PFSK-1 (cell line): ENCODE measurements around the gene GK2.

ENCODE experiments used
- FOXP2 ChIP-seq: optimal IDR thresholded peaks from 2 replicates; pipeline ENCODE3; 2011; ENCODE audit warnings: borderline replicate concordance, control low read depth, inconsistent platforms; ENCODE audit not compliant: insufficient read depth; ENCODE audit errors: extremely low read length, extremely low read depth
- POLR2AphosphoS5 ChIP-seq: IDR thresholded peaks from 2 replicates; pipeline ENCODE4 v1.6.1; 2012; ENCODE audit warnings: low read depth, mild to moderate bottlenecking, control low read depth, low read length, moderate library complexity
- SIN3A ChIP-seq: IDR thresholded peaks from 2 replicates; pipeline ENCODE4 v1.6.1; 2012; ENCODE audit warnings: mild to moderate bottlenecking, low read length, moderate library complexity, borderline replicate concordance; ENCODE audit not compliant: insufficient read depth
- TAF1 ChIP-seq: IDR thresholded peaks from 2 replicates; pipeline ENCODE4 v1.6.1; 2012; ENCODE audit warnings: low read length, control low read depth, borderline replicate concordance; ENCODE audit not compliant: insufficient read depth
- TF ChIP-seq, protein P1 (sequence below), 2 experiments: IDR thresholded peaks; 2 replicates each; pipeline versions ENCODE4 v1.6.1 to v1.8.0; 2011 to 2012; ENCODE audit warnings: low read depth in 2 of 2, low read length in 2 of 2, control low read depth in 1 of 2, inconsistent platforms in 1 of 2, mild to moderate bottlenecking in 1 of 2, moderate library complexity in 1 of 2; ENCODE audit not compliant: insufficient read depth in 1 of 2

GK2 gene

DNA sequence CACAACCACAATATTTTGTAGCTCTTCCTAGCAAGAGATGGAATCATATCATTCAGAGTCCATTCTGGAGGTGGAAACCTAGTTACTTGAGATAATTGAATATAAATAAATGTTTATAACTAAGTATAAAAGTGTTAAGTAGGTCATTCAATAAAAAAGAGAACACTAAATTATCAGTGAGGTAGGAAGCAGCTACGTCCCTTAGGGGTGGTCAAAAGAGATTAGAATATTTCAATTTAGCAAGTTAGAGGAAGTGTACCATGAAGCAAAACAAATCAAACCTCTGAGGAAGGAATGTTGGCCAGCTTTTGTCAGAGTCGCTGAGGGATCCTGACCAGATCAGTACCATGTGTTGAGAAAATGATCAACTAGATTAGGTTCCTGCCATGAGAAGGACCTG is 38.0 kb downstream of the GK2 start:
- TF ChIP-seq POLR2AphosphoS5 (no peak), SIN3A (no peak), FOXP2 (no peak), TAF1 (no peak)
- TF ChIP-seq, protein P1, sequence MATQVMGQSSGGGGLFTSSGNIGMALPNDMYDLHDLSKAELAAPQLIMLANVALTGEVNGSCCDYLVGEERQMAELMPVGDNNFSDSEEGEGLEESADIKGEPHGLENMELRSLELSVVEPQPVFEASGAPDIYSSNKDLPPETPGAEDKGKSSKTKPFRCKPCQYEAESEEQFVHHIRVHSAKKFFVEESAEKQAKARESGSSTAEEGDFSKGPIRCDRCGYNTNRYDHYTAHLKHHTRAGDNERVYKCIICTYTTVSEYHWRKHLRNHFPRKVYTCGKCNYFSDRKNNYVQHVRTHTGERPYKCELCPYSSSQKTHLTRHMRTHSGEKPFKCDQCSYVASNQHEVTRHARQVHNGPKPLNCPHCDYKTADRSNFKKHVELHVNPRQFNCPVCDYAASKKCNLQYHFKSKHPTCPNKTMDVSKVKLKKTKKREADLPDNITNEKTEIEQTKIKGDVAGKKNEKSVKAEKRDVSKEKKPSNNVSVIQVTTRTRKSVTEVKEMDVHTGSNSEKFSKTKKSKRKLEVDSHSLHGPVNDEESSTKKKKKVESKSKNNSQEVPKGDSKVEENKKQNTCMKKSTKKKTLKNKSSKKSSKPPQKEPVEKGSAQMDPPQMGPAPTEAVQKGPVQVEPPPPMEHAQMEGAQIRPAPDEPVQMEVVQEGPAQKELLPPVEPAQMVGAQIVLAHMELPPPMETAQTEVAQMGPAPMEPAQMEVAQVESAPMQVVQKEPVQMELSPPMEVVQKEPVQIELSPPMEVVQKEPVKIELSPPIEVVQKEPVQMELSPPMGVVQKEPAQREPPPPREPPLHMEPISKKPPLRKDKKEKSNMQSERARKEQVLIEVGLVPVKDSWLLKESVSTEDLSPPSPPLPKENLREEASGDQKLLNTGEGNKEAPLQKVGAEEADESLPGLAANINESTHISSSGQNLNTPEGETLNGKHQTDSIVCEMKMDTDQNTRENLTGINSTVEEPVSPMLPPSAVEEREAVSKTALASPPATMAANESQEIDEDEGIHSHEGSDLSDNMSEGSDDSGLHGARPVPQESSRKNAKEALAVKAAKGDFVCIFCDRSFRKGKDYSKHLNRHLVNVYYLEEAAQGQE (IDR thresholded peaks at IDR 0.05; ENCODE audit: insufficient read depth in 1 of 2, low read depth in 2 of 2, low read length in 2 of 2) = no peak

DNA sequence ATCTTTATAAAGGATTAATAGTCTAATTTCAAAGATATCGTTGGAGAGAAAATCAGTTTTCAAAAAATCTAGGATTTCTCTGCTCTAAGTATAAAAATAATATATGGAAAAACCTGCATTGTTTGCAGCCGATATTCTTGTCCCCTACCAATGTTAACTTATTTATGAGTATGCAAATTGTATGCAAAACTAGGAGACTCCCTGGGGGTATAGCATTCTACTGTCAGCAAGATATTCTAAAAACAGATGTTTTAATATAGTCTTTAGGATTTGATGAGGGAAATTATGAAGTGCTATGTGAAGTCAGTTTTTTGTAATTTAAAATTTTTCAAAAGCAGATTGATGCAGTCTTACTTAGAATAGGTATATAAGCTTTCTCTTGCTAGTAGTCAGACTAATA is 40.9 kb downstream of the GK2 start:
- TF ChIP-seq TAF1 (no peak), POLR2AphosphoS5 (no peak), SIN3A (no peak), FOXP2 (no peak)
- TF ChIP-seq, protein P1 (IDR thresholded peaks at IDR 0.05; ENCODE audit: insufficient read depth in 1 of 2, low read depth in 2 of 2, low read length in 2 of 2) = no peak

DNA sequence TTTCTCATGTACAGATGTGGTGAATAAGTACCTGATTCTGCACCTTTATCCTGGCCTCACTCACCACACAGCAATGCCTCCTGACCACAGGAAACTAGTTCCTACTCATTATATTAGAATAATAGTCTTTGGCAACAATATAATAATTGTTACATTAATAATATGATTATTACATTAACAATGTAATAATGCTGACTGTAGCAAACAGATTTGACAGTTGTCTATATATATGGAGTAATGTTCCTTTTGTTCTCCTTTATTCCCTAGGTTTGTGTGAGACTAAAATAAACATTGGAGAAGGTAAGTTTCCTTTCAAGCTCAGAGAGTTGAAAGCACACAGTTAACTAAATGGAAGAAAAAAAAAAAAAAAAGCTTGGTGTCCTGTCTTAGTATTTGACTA is 41.6 kb downstream of the GK2 start:
- TF ChIP-seq SIN3A (no peak), TAF1 (no peak), FOXP2 (no peak), POLR2AphosphoS5 (no peak)
- TF ChIP-seq, protein P1 (IDR thresholded peaks at IDR 0.05; ENCODE audit: insufficient read depth in 1 of 2, low read depth in 2 of 2, low read length in 2 of 2) = no peak

DNA sequence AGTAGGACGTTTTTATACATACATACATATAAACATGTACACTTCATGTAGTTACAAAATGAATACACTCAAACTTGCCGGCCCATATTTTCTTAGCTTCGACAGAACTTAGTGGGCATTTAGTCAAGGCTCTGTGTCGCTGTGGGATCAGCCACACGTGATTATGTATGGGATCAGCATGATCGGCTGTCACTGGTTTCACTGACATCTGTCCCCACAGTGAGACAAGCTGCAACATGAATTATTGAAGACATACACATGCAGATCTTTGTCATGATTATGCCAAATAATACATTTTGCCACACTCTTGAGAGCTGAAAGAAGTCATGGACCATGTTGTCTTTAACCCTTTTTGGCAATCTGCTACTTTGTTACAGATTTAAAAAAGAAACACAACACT is 44.0 kb downstream of the GK2 start:
- TF ChIP-seq, protein P1 (IDR thresholded peaks at IDR 0.05; ENCODE audit: insufficient read depth in 1 of 2, low read depth in 2 of 2, low read length in 2 of 2) = no peak
- TF ChIP-seq POLR2AphosphoS5 (no peak), TAF1 (no peak), FOXP2 (no peak), SIN3A (no peak)

DNA sequence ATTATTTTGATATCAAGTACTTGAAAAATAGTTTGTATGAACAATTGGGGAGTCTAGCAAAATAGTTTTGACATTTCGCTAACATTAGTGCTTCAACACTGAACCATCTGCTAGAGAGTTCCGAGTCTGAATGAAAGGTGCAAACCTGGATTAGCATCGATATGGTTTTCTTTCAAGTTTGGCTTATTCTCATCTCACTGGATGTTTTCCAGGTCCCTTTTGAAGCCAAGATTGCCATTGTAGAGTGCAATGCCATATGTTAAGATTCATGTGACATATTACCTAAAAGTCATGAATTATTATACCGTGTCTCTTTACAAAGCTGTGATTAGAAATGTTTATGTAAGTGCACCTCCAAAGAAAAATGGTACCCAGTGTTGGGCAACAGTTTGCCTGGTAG is 45.4 kb downstream of the GK2 start:
- TF ChIP-seq, protein P1 (IDR thresholded peaks at IDR 0.05; ENCODE audit: insufficient read depth in 1 of 2, low read depth in 2 of 2, low read length in 2 of 2) = no peak
